Lower leg skin (tissue), 4 donors: Measurements from ENCODE around the gene PRR30. TPM values are rescaled to one million over a fixed set of nuclear protein-coding genes. Genes with fewer than 3 reads are reported as not detected.

Experiments used
- DNase-seq, 2 donors: peaks; one replicate each; pipeline ENCODE4 v3.0.0-alpha.2; 2019; ENCODE audit warnings: low spot score in 2 of 2
- H3K4me3 ChIP-seq: fragments of 200-600 bp; sonication (generic); 2 replicates; pipeline ENCODE4 v1.5.1; 2017; ENCODE audit warnings: mild to moderate bottlenecking, low read depth; ENCODE audit not compliant: poor library complexity, severe bottlenecking
- POLR2A ChIP-seq, 2 donors: fragments of 450-650 bp; IDR thresholded peaks; one replicate each; pipeline ENCODE4 v1.6.1; 2016 to 2017; ENCODE audit warnings: antibody characterized with exemption in 2 of 2, mild to moderate bottlenecking in 1 of 2, moderate library complexity in 1 of 2
- WGBS, 2 donors: methylation state at CpG; one replicate each; pipeline ENCODE4 v1.1.5; 2018; 5-methylcytosine and 5-hydroxymethylcytosine counted together
- intact Hi-C: fragments of 100-400 bp; cut with DNase I; formaldehyde crosslinking; loops from one replicate; pipeline ENCODE4 v1.15.0; 2023; ENCODE audit warnings: low total_unique reads
- total RNA-seq, 4 donors: library from RNA; depleted of rRNA; stranded (reverse); fragments of >200 nt; gene quantifications; one replicate each; pipeline ENCODE4 v1.1.0, GENCODE V29; 2016
- TF ChIP-seq, protein P1 (sequence below), 3 donors: fragments of 450-650 bp; IDR thresholded peaks; one replicate each; pipeline ENCODE4 v1.5.1; 2016; ENCODE audit warnings: antibody characterized with exemption in 3 of 3, mild to moderate bottlenecking in 3 of 3, moderate library complexity in 2 of 3

The PRR30 gene
- total RNA-seq, 4 donors from 2014 or later = not detected

GRCh38 chr2:27159271-27159670, 20.1 kb upstream of the PRR30 start:
- WGBS, 2 donors = 75 to 82% methylated on average over 3 to 6 of the region's 6 CpGs
- TF ChIP-seq, protein P1, sequence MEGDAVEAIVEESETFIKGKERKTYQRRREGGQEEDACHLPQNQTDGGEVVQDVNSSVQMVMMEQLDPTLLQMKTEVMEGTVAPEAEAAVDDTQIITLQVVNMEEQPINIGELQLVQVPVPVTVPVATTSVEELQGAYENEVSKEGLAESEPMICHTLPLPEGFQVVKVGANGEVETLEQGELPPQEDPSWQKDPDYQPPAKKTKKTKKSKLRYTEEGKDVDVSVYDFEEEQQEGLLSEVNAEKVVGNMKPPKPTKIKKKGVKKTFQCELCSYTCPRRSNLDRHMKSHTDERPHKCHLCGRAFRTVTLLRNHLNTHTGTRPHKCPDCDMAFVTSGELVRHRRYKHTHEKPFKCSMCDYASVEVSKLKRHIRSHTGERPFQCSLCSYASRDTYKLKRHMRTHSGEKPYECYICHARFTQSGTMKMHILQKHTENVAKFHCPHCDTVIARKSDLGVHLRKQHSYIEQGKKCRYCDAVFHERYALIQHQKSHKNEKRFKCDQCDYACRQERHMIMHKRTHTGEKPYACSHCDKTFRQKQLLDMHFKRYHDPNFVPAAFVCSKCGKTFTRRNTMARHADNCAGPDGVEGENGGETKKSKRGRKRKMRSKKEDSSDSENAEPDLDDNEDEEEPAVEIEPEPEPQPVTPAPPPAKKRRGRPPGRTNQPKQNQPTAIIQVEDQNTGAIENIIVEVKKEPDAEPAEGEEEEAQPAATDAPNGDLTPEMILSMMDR (IDR thresholded peaks at IDR 0.05) = no peak
- TF ChIP-seq POLR2A (IDR thresholded peaks at IDR 0.05) = no peak
- DNase-seq = no peak
- H3K4me3 ChIP-seq = no peak overlapping the region
- intact Hi-C loops = no loop called here

DNA sequence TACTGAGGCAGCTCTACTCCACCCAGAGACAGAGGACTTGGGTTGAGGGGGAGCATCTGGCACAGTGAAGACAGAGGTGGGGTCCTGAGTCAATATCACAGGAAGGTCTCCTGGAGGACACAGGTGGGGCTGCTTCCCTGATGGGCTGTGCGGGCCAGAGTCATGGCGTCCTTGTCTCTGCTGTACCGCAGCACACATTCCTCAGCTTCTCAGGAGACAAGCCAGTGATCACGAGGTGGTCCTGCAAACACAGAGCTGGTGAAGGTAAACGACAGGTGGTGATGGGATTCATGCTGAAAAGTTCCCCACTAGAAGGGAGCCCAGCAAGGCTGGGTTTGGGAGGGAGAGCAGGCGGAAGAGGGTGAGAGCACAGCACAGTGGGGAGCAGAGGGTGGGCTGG, 19.3 kb upstream of the PRR30 start:
- WGBS, 2 donors = 82 to 83% methylated on average over 6 of the region's 6 CpGs
- no peak overlapping the region for H3K4me3 ChIP-seq
- intact Hi-C loops = no loop called here
- no peak for TF ChIP-seq POLR2A (IDR thresholded peaks at IDR 0.05)
- TF ChIP-seq, protein P1 (IDR thresholded peaks at IDR 0.05) = no peak
- DNase-seq = no peak

DNA sequence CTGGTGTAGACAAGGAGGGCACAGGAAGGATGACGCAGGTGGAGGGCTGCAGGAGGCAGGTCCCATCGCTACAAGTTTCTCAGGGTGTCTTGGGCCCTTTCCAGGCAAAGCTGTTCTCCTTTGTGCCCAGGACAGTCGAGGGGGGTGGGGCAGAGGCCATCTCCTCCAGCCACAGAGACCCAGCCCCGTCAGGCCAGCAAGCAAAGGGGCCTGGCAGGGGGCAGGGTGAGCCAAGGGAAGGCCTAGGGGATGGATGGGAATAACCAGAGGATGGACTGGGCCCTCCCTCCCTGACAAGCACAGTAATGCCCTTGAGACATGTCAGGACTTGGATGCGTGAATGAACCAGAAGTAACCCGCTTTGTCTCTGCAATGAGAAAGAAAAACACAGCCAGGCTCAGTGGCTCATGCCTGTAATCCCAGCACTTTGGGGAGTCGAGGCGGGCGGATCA, 15.9 kb upstream of the PRR30 start:
- H3K4me3 ChIP-seq = no peak overlapping the region
- no peak for TF ChIP-seq POLR2A (IDR thresholded peaks at IDR 0.05)
- no peak for DNase-seq
- intact Hi-C loops = no loop called here
- WGBS, 2 donors = 59 to 74% methylated on average over 9 of the region's 9 CpGs

DNA sequence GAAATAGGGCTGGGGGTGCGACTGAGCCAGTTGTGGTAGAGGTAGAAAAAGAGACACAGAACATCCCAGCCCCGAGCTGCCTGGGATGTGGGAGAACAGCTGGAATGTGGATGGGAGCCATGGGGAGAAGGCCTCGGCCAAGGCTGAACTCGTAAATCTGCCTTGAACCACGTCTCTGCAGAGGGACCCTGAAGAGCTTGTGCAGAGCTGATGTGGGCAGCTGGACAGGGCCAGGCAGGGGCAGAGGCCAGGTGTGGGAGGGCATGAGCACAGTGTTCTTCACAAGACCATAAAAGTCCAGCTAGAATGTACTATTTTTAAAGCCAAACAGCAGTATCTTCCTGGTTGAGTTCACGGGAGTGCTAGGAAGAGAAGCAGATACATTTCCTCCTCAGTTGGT, 15.3 kb upstream of the PRR30 start:
- 68% methylated on average over 6 of the region's 6 CpGs for WGBS, 2 donors
- TF ChIP-seq, protein P1 (IDR thresholded peaks at IDR 0.05) = no peak
- TF ChIP-seq POLR2A (IDR thresholded peaks at IDR 0.05) = no peak
- no peak for DNase-seq
- no peak overlapping the region for H3K4me3 ChIP-seq
- intact Hi-C loops = no loop called here

- H3K4me3 ChIP-seq = no peak overlapping the region
- intact Hi-C loops = no loop called here
- TF ChIP-seq POLR2A (IDR thresholded peaks at IDR 0.05) = no peak
- TF ChIP-seq, protein P1 (IDR thresholded peaks at IDR 0.05) = no peak
- 59 to 66% methylated on average over 2 of the region's 2 CpGs for WGBS, 2 donors
- no peak for DNase-seq
These were observed 13.7 kb upstream of the PRR30 start for GRCh38 chr2:27152796-27153464.

DNA sequence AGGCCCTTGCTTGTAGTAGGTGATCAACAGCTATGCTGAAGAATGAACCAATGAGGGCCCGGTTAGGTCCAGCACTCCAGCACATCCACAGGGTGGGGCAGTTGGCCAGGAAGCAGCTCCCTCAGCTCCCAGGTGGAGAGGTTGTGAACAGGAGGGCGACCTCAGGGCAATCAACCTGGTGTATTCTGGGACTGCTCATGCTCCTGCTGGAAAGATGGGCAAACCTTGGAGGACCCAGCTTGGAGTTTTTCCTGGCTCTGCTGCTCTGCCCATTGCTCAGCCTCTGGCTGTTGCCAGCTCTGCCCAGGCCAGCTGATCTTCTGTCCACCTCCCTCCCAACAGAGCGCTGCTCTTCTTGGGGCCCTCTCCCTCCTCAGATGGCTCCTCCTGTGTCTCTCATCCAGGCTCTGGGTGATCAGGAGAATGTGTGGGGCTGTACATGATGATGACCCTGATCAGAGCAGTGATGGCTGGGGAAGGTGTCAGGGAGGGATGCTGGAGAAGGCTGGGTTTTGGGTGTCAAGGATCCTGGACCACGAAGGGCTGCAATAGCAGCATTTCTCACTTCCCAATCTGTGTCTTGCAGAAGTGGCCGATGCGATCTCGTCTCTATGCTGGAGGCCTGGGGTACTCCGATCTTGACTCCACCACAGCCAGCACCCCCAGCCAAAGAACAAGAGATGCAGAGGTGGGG, 13.0 kb upstream of the PRR30 start:
- DNase-seq = no peak
- no peak for TF ChIP-seq POLR2A (IDR thresholded peaks at IDR 0.05)
- TF ChIP-seq, protein P1 (IDR thresholded peaks at IDR 0.05) = no peak
- intact Hi-C loops = no loop called here
- H3K4me3 ChIP-seq = no peak overlapping the region
- 82 to 90% methylated on average over 8 of the region's 8 CpGs for WGBS, 2 donors
